22Rv1 (cell line): ENCODE data around the gene DNAH1.

Experiments used
- H3K27ac ChIP-seq: fragments of 450-650 bp; 2 replicates; pipeline ENCODE4 v1.5.1; 2017
- ZFX ChIP-seq: fragments of 450-650 bp; IDR thresholded peaks from 2 replicates; pipeline ENCODE4 v1.6.1; 2017; ENCODE audit warnings: antibody characterized with exemption, borderline replicate concordance
- TF ChIP-seq, protein P1 (sequence below): fragments of 450-650 bp; IDR thresholded peaks from 2 replicates; pipeline ENCODE4 v1.5.1; 2017; ENCODE audit warnings: mild to moderate bottlenecking

The DNAH1 gene

DNA sequence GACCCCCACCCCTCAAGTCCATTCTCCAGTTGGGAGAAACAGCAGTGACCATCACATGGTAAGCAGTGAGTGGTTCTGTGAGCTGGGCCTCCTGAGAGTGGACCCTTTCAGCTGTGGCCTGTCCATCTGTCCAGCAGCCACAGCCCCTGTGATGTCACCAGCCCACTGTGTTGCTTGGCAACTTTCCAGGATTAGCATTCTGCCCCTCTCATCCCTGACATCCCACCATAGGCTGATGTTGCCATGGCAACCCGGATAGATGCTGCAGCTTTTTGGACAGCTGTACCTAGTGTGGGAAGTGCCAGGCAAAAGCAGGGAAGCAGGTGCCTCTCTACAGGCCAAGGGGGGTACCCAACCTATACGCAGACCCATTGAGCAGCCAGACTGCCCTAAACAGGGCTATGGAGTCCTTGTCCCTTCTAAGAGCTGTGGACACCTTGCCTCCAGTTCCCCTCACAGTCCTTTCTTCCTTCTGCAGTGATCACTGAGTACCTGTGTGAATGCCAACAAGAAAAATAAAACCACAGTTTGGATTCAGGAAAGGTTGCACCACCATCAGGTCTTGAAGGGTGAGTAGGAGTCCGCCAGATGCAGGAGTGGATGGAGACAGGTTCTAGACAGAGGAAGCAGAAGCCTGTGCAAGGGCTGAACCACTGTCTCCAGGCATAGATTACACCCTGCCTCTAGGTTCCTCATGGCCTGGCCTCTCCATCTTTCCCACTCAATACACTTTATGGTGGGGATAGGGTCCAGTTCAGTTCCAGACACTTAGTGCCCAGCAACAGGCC is at the start of gene DNAH1:
Gene DNAH1, plus strand, starts transcription at position 343 of the 788 bp plus-strand sequence. CDS start 6,124 bp downstream, outside the sequence.
- TF ChIP-seq, protein P1, sequence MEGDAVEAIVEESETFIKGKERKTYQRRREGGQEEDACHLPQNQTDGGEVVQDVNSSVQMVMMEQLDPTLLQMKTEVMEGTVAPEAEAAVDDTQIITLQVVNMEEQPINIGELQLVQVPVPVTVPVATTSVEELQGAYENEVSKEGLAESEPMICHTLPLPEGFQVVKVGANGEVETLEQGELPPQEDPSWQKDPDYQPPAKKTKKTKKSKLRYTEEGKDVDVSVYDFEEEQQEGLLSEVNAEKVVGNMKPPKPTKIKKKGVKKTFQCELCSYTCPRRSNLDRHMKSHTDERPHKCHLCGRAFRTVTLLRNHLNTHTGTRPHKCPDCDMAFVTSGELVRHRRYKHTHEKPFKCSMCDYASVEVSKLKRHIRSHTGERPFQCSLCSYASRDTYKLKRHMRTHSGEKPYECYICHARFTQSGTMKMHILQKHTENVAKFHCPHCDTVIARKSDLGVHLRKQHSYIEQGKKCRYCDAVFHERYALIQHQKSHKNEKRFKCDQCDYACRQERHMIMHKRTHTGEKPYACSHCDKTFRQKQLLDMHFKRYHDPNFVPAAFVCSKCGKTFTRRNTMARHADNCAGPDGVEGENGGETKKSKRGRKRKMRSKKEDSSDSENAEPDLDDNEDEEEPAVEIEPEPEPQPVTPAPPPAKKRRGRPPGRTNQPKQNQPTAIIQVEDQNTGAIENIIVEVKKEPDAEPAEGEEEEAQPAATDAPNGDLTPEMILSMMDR = no peak
- no peak for TF ChIP-seq ZFX
- H3K27ac ChIP-seq = no peak within 1 kb of the TSS

DNA sequence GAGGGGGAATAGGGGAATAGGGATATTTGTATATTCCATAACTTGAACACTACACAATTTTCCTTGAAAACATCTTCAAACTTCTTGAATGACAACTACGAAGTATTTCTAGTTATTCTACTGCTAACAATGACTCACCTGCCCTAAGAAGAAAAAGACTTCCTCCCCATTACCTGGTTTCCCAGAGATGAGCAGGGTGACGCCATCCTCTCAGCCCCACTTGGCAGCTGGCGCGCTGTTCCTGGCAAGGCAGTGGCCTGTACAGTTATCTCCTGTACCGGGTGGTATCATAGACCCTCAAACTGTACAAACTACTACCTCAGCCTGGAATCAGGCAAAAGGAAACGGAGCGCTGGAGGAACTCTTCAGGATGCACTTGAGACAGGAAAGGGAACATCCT is 48.1 kb upstream of the DNAH1 start:
- TF ChIP-seq, protein P1 = no peak
- TF ChIP-seq ZFX = no peak
- peak overlapping the region; percentile 5; the same call in 1 of the 2 replicates for H3K27ac ChIP-seq

DNA sequence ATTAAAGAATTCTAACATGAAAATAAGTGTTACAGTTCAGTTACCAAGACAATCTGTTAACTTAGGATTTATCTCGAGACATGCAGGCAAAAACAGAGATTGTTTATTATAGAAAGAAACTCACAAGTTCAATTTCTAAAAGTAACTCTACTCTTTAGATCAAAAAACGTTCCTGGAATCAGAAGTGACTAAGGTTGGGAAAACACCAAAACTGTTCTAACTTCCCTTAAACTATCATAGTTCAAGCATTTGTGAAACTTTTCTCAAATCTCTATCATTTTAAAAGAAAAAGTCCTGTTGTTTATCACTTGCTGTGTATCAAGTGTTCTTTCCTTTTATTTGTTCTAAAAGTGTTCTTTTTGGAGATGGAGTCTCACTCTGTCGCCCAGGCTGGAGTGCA is 46.3 kb upstream of the DNAH1 start:
- no peak overlapping the region for H3K27ac ChIP-seq
- TF ChIP-seq, protein P1 = no peak
- no peak for TF ChIP-seq ZFX

DNA sequence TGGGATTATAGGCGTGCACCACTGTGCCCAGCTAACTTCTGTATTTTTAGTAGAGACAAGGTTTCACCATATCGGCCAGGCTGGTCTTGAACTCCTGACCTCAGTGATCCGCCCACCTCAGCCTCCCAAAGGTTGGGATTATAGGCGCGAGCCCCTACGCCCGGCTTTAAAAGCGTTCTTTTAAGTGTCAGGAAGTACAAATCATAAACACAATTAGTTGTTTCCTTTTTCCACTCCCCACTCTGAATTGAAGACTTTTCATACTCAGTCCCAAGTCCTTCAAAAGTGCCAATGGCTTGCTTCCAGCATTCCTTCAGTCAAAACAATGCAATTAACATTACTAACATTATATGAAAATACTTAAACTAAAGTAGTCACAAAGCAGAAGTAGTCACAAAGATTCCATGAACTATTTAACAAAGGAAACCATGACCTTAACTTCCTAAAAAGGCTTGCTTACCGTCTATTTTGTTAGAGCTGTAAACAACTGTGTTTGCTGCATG is 45.8 kb upstream of the DNAH1 start:
- no peak overlapping the region for H3K27ac ChIP-seq
- no peak for TF ChIP-seq ZFX
- TF ChIP-seq, protein P1 = no peak

DNA sequence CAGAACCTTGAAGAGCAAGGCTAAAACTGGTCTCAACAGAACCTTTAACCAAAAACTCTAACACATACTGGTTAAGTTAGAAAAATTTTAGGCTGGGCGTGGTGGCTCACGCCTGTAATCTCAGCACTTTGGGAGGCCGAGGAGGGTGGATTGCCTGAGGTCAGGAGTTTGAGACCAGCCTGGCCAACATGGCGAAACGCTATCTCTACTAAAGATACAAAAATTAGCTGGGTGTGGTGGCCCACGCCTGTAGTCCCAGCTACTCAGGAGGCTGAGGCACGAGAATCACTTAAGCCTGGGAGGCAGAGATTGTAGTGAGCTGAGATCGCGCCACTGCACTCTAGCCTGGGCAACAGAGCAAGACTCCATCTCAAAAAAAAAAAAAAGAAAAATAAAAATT is 43.9 kb upstream of the DNAH1 start:
- peak overlapping the region; percentile 22 for H3K27ac ChIP-seq

DNA sequence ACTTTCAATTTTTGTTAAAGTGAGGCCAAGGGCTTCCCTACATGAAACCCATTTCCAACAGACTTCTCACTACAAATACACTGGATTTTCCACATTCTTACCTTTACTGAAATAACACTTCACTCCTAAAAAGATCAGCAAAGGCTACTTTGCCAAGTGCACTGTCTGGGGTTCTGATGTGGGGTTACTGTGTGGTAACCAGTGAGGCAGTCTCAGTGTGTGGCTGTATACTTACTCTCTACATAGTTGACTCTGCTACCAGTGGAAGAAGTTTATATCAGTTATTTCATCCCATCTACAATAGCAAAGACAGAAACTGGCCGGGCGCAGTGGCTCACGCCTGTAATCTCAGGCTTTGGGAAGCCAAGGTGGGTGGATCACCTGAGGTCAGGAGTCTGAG is 43.3 kb upstream of the DNAH1 start:
- peak overlapping the region; percentile 22 for H3K27ac ChIP-seq
- TF ChIP-seq, protein P1 = no peak
- no peak for TF ChIP-seq ZFX

DNA sequence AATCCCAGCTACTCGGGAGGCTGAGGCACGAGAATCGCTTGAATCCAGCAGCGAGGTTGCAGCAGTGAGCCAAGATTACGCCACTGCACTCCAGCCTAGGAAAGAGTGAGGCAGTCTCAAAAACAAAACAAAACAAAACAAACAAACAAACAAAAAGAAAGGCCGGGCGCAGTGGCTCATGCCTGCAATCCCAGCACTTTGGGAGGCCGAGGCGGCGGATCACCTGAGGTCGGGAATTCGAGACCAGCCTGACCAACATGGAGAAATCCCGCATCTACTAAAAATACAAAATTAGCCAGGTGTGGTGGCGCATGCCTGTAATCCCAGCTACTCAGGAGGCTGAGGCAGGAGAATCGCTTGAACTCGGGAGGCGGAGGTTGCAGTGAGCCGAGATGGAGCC is 41.3 kb upstream of the DNAH1 start:
- peak overlapping the region; percentile 97 for H3K27ac ChIP-seq

DNA sequence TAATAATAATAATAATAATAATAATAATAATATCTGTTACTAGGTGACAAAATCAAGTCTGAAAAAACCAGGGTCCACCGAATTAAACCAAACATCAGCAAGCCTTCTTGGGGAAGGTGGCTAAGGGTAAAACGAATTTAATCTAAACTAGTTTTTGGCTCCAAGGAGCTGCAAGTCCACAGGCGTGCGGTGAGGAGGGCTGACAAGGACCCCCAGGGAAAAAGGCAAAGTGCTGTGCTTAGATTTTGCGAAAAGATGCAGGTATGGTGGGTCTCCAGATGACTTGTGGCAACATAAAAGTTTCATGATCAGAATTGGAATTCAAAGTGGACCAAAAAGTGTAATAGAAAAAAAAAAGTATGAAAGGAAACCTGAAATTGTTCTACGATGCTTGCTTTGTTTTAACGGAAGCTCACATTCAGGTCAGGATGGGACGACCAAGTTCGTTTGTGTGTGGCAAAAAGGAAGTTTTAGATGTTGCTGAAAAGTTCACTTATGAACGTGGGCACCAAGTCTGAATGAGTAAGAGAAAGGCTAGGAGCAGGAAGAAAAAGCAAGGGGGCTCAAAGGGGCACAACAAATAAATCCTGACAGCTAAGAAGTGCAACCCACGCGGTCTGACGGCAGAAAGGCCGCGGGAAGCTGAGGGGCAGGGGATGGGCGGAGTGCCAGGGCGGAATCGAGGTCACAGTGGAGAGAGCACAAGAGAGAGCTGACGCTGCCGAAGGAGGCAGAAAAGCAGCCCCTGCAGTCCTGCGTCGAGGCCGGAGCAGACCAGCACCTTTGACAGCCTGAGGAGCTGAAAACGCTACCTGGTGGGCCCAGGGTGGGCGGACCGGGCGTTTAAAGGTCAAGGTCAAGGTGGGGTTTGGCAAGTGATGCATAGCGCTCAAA is 38.8 kb upstream of the DNAH1 start:
- H3K27ac ChIP-seq = peak overlapping the region; percentile 97
- TF ChIP-seq, protein P1 = no peak
- TF ChIP-seq ZFX = no peak
